HEK293T (cell line): ENCODE measurements around the gene HAUS5.

Source experiments
- CTCF ChIA-PET: fragments of 350-600 bp; formaldehyde crosslinking; extraction: SDS; loops from one replicate; lab custom pipeline; 2021; ENCODE audit warnings: antibody characterized with exemption, inconsistent platforms; lab: Yijun Ruan, JAX
- POLR2A ChIA-PET: fragments of 350-600 bp; formaldehyde crosslinking; extraction: SDS; loops from one replicate; lab custom pipeline; 2020; ENCODE audit warnings: antibody characterized with exemption, inconsistent platforms; lab: Yijun Ruan, JAX
- DNase-seq: peaks from one replicate; pipeline ENCODE4 v3.0.0; 2012; ENCODE audit warnings: mixed read lengths; ENCODE audit errors: extremely low spot score
- ARNT ChIP-seq: fragments of 450-650 bp; IDR thresholded peaks from 2 replicates; pipeline ENCODE4 v1.6.1; 2017; ENCODE audit warnings: mild to moderate bottlenecking
- BHLHE40 ChIP-seq: fragments of 450-650 bp; IDR thresholded peaks from 2 replicates; pipeline ENCODE4 v1.6.1; 2016; ENCODE audit warnings: mild to moderate bottlenecking, moderate library complexity, borderline replicate concordance
- CTBP1 ChIP-seq: fragments of 450-650 bp; IDR thresholded peaks from 2 replicates; pipeline ENCODE4 v1.6.1; 2016; ENCODE audit warnings: borderline replicate concordance
- ELF4 ChIP-seq: fragments of 450-650 bp; IDR thresholded peaks from 2 replicates; pipeline ENCODE4 v1.6.1; 2017; ENCODE audit warnings: antibody characterized with exemption
- FOXA1 ChIP-seq: fragments of 450-650 bp; IDR thresholded peaks from 2 replicates; pipeline ENCODE4 v1.6.1; 2016; ENCODE audit warnings: mild to moderate bottlenecking
- FOXK2 ChIP-seq: fragments of 450-650 bp; IDR thresholded peaks from 2 replicates; pipeline ENCODE4 v1.6.1; 2016; ENCODE audit warnings: mild to moderate bottlenecking
- FOXM1 ChIP-seq: fragments of 450-650 bp; IDR thresholded peaks from 2 replicates; pipeline ENCODE4 v1.6.1; 2017; ENCODE audit warnings: mild to moderate bottlenecking, borderline replicate concordance
- HDGF ChIP-seq: fragments of 450-650 bp; IDR thresholded peaks from 2 replicates; pipeline ENCODE4 v1.6.1; 2017; ENCODE audit warnings: antibody characterized with exemption, borderline replicate concordance
- L3MBTL2 ChIP-seq: fragments of 450-650 bp; conservative IDR thresholded peaks from 2 replicates; pipeline ENCODE4 v1.6.1; 2016; ENCODE audit warnings: mild to moderate bottlenecking
- LEF1 ChIP-seq: fragments of 450-650 bp; IDR thresholded peaks from 2 replicates; pipeline ENCODE4 v1.6.1; 2017; ENCODE audit warnings: mild to moderate bottlenecking, borderline replicate concordance
- NFRKB ChIP-seq: fragments of 450-650 bp; IDR thresholded peaks from 2 replicates; pipeline ENCODE4 v1.6.1; 2016; ENCODE audit warnings: mild to moderate bottlenecking, moderate library complexity
- PKNOX1 ChIP-seq: fragments of 450-650 bp; IDR thresholded peaks from 2 replicates; pipeline ENCODE4 v1.6.1; 2016
- SP1 ChIP-seq: fragments of 450-650 bp; IDR thresholded peaks from 2 replicates; pipeline ENCODE4 v1.6.1; 2017
- SUZ12 ChIP-seq: fragments of 450-650 bp; IDR thresholded peaks from 2 replicates; pipeline ENCODE4 v1.6.1; 2016; ENCODE audit warnings: mild to moderate bottlenecking
- TARDBP ChIP-seq: fragments of 450-650 bp; IDR thresholded peaks from 2 replicates; pipeline ENCODE4 v1.6.1; 2016
- ZNF384 ChIP-seq: fragments of 450-650 bp; IDR thresholded peaks from 2 replicates; pipeline ENCODE4 v1.6.1; 2016

The HAUS5 gene

GRCh38 chr19:35643255-35644205 is 31.0 kb downstream of the HAUS5 start:
- CTCF ChIA-PET: no interaction called here
- TF ChIP-seq L3MBTL2: peak; percentile 78
- no peak for TF ChIP-seq TARDBP
- TF ChIP-seq SP1: no peak; the same call in 1 of the 2 replicates
- TF ChIP-seq BHLHE40: peak; percentile 77; the same call in 1 of the 2 replicates
- TF ChIP-seq CTBP1: no peak
- no peak for TF ChIP-seq LEF1
- TF ChIP-seq ELF4: no peak
- TF ChIP-seq HDGF: no peak
- TF ChIP-seq FOXM1: 0 out of 2 replicates have a peak, but pooled peaks have one; percentile 27
- TF ChIP-seq ZNF384: no peak
- 0 out of 2 replicates have a peak, but pooled peaks have one; percentile 6 for TF ChIP-seq ARNT
- TF ChIP-seq FOXA1: no peak
- TF ChIP-seq SUZ12: no peak
- TF ChIP-seq NFRKB: no peak
- TF ChIP-seq FOXK2: no peak
- TF ChIP-seq PKNOX1: peak; percentile 93
- POLR2A ChIA-PET: interaction anchor here (0.6 to 2.6 kb wide), 19 partner anchors 9 to 571 kb away, joined by 3 to 16 read pairs (median 4); partner anchors contain the start of genes HAUS5, LIN37, PSENEN and RBM42

GRCh38 chr19:35644206-35644986 is 31.9 kb downstream of the HAUS5 start:
- POLR2A ChIA-PET: interaction anchor here (0.6 to 2.6 kb wide), 24 partner anchors 10 to 570 kb away, joined by 3 to 16 read pairs (median 4); partner anchors contain the start of genes HAUS5, LIN37, PSENEN and RBM42
- peak; percentile 91 for DNase-seq
- CTCF ChIA-PET: interaction anchor here (1.0 to 1.5 kb wide), 2 partner anchors 134 to 287 kb away, joined by 3 read pairs; no protein-coding TSS in a partner anchor
- no peak for TF ChIP-seq PKNOX1
- TF ChIP-seq L3MBTL2: peak; percentile 90

More at GRCh38 chr19:35643255-35644205, 31.0 kb downstream of the HAUS5 start:
- DNase-seq: peak; percentile 79

GRCh38 chr19:35644987-35645679 is 32.6 kb downstream of the HAUS5 start:
- TF ChIP-seq PKNOX1 (peak; percentile 67), CTBP1 (no peak), TARDBP (no peak), SUZ12 (no peak)
- ChIA-PET POLR2A (interaction anchor here (0.8 to 2.6 kb wide), 13 partner anchors 9 to 103 kb away, joined by 3 to 16 read pairs (median 5); partner anchors contain the start of genes HAUS5, LIN37, PSENEN and U2AF1L4), CTCF (interaction anchor here (1.0 to 1.5 kb wide), 2 partner anchors 135 to 286 kb away, joined by 3 read pairs; no protein-coding TSS in a partner anchor)
- peak; percentile 70 for DNase-seq

- CTCF ChIA-PET: interaction anchor here (1.5 kb wide), 1 partner anchor 136 kb away, joined by 3 read pairs; no protein-coding TSS in a partner anchor
- no peak for TF ChIP-seq LEF1
- TF ChIP-seq HDGF: no peak
- TF ChIP-seq NFRKB: no peak
- no peak for TF ChIP-seq BHLHE40
- no peak for TF ChIP-seq FOXK2
- no peak for TF ChIP-seq L3MBTL2
- TF ChIP-seq ZNF384: no peak
- no peak for TF ChIP-seq ARNT
- no peak for TF ChIP-seq SUZ12
- TF ChIP-seq FOXM1: no peak
- TF ChIP-seq ELF4: no peak
- TF ChIP-seq SP1: no peak
- TF ChIP-seq PKNOX1: no peak
- TF ChIP-seq CTBP1: no peak
- no peak for TF ChIP-seq TARDBP
- no peak for TF ChIP-seq FOXA1
- no peak for DNase-seq
- POLR2A ChIA-PET: interaction anchor here (1.0 kb wide), 1 partner anchor 102 kb away, joined by 3 read pairs; the partner anchor contains the start of gene LIN37
These were observed 33.4 kb downstream of the HAUS5 start for GRCh38 chr19:35645680-35646511.
